ENCODE measurements around the gene TEX36.

DNA sequence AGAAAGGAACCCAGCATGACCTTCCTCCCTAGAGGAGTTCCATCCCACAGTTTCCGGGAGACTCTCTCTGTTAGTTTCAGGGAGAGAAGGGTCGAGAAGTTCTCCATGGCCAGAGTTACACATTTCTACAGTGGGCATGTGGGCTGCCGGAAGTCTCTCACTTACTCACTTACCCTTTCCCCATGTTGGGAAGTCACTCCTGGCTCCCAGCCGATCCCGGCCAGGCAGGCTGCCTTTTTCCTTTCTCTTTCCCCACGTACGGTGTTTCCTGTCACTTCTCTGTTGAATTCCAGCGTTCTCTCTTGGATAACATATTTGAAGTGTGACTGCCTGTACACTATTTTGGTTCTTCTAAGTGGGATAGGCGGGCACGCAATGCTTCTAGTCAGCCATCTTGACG is 3.5 kb downstream of the TEX36 start:
- TF ChIP-seq, protein P1, sequence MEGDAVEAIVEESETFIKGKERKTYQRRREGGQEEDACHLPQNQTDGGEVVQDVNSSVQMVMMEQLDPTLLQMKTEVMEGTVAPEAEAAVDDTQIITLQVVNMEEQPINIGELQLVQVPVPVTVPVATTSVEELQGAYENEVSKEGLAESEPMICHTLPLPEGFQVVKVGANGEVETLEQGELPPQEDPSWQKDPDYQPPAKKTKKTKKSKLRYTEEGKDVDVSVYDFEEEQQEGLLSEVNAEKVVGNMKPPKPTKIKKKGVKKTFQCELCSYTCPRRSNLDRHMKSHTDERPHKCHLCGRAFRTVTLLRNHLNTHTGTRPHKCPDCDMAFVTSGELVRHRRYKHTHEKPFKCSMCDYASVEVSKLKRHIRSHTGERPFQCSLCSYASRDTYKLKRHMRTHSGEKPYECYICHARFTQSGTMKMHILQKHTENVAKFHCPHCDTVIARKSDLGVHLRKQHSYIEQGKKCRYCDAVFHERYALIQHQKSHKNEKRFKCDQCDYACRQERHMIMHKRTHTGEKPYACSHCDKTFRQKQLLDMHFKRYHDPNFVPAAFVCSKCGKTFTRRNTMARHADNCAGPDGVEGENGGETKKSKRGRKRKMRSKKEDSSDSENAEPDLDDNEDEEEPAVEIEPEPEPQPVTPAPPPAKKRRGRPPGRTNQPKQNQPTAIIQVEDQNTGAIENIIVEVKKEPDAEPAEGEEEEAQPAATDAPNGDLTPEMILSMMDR (IDR thresholded peaks at IDR 0.05; ENCODE audit: low read length) = no peak
- no peak for TF ChIP-seq EZH2 (IDR thresholded peaks at IDR 0.05; ENCODE audit: borderline replicate concordance, low read length)
